HG03280 (cell line): ENCODE results near the gene SYNPO.

Experiments
- ATAC-seq: cut with Tn5 transposase; IDR thresholded peaks from one replicate; pipeline ENCODE4 v1.9.1; 2021; ENCODE audit warnings: mild to moderate bottlenecking, moderate library complexity; ENCODE audit not compliant: unreplicated experiment

SYNPO gene

DNA sequence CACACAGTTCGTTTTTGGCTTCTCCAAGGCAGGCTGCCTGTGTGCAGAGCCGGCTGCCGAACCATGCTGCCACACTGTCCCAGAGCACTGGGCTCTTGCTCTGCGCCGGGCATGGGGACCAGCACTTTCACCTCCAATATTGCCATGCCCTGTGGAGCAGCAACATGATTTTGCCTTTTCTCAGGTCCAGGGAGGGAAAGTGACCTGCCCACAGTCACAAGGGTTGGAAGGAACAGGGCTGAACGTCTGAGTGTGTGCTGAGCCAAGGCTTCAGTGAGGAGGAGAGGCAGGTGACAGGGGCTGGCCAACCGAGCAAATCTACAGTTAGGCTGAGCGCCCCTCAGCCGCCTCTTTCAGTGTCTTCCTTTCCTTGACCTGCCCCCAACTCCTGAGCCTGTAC, 34.0 kb upstream of the SYNPO start:
- ATAC-seq = no peak

DNA sequence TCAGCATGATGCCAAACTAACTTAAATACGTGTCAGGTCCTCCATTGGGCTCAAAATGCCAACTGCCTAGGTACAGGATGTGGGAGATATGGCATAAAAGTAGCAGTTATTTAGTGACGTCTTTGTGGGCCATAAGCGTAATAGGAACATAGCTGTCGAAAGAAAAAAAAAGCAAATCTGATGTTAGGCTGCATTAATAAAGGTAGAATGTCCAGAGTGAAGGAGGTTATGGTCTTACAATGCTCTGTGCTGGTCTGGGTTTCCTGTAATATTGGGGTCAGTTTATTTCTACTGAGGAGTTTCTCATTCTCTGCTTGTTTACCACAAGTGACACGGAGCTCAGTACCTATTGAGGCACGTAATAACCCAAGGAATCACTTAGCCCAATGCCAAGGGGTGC, 33.4 kb upstream of the SYNPO start:
- ATAC-seq = no peak

DNA sequence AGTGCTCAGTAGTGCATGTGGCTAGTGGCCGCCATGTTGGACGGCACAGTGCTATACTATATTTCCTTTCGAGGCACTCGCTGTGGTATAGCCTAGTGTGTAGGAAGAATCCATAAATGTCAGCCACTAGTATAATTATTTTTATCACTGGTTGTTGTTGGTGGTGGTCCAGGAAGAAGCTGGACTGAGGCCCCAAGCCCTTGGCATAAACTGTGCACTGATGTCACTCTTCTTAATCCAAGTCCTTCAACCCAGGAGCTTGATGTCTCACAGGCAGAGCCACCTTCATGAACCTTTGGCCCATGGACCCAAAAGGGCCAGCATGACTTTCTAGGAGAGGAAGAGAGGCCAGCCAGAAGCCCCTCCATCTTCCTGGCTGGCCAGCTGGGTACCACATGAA, 32.5 kb upstream of the SYNPO start:
- no peak for ATAC-seq

DNA sequence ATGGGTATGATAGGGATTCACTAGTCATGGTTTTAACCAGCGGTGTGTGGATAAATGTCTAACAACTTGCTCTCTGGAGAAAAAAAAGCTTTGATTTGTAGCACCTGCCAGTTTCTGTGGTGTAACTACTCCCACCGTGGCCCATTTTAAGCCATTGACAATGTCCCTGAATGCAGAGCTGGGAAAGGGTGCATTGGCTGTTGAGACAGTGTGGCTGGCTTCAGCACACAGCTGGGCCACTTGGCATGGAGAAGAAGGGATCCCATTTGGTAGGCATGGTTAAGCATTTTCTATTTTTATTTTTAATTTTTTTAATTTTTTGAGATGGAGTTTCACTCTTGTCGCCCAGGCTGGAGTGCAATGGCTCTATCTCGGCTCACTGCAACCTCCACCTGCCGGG, 31.5 kb upstream of the SYNPO start:
- ATAC-seq = no peak

DNA sequence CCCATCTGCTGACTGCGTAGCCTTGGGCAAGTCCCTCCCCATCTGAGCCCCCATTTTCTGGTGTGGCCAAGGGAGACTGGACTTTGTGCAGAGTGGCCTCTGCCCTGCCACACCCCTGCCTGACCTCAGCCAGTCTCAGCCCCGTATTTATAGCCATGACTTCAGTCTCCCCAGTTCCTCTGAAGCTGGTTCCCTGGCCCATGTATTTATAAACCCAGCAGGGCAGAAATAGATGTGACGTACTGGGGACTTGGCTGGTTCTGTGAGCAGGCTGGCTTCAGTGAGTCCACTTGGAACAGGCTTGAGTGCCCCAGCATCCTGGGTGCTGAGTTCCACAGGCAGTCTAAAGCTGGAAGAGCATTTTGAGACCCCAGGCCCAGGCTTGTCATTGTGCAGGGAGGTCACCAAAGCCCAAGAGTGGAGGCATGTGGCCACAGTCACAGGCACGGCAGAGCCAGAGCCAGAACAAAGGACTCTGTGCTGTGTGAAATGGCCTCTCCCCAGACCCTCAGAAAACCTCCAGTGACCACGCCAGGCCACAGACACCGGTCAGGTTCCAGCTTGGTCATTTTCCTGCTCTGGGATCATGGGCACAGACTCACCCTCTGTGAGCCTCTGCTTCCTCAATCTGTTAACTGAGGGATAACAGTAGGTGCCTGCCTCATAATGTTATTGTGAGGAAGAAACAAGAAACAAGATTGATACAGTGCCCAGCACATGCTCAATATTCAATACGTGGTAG, 30.4 kb upstream of the SYNPO start:
- ATAC-seq = no peak

DNA sequence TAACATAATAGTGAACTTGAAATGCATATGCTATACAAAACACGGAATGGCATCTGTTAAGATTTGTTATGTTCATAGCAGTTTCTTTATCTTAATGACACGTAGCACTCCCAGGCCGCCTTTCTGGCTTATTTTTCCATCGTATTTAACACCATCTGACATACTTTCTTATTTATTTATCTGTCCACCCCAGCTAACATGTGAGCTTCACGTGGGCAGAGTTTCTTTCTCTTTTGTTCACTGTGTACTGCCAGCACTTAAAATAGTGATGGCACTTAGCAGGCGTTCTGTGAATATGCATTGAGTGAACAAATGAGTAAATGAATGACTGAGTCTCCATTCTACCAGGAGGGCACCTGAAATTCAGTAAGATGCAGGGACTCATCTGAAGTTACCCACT, 29.4 kb upstream of the SYNPO start:
- no peak for ATAC-seq

DNA sequence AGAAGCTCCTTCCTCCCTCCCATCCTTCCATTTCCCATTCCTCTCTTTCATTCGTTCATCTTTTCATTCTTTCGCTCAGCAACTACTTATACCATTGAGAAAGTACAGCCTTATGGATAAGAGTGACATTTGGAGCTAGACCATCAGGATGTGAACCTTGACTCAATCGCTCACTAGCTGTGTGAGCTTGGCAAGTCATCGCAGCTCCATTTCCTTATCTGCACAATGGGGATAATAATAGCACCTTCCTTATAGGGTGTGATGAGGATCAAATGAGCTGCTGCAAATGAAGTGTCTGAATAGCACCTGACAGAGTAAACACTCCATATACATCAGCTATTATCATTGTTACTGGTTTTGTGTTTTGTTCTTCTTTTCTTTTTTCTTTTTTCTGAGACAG, 28.1 kb upstream of the SYNPO start:
- no peak for ATAC-seq

DNA sequence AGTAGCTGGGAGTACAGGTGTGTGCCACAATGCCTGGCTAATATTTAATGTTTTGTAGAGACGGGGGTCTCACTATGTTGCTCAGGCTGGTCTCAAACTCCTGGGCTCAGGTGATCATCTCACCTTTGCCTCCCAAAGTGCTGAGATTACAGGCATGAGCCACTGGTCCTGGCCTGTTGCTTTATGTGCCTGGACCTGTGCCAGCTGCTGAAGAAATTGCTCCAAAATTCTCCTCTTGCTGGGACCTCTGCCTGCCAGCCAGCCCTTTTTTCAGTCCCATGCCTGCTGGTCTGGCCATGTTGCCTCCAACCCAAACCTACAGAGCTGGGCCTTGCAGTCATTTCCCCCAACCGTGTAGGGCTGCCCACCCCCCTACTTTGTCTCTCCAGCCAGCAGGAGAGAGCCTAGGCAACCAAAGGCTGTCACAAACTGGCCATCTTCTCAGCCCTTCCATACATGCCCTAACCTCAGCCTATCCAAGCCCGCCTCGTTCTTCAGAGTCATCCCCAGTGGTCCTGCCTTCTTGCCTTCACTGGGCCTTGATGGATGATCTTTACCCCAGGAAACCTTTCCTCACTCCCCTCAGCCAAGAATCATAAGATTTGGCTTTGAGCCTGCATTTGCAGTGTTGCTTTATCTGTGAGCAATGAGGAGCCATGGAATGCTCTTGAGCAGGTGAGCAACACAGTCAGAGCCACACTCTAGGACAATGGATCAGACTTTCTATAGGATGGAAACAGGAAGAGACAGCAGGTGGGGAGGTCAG, 27.4 kb upstream of the SYNPO start:
- ATAC-seq = no peak

DNA sequence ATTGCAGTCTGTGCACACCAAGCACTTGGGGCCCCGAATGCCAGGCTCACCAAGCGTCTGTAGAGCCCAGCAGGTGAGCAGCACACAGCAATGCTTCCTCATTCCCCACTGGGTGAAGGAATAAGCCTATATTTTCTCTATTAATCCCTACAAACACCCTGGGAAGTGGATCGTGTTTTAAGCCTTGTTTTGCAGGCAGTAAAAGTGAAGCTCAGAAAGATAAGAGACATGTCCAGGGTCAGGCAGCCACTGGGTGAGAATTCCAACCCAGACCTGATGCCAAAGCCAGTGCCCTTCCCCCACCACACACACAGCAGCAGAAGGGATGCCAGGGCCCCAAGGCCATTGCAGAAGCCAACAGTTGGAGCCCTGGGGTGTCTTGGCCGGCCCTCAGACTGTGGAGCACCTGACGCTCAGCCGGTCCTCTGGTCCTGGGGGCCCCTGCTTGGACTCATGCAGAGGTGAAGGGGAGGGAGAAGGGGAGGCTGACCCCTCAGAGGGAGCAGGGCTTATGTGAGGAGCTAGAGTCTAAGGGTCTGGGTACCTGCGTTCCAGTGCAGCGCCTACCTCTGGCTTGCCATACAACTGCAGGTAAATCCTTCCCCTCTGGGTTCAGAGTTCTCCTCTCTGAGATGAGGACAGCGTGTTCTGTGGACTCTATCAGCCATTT, 26.3 kb upstream of the SYNPO start:
- no peak for ATAC-seq

DNA sequence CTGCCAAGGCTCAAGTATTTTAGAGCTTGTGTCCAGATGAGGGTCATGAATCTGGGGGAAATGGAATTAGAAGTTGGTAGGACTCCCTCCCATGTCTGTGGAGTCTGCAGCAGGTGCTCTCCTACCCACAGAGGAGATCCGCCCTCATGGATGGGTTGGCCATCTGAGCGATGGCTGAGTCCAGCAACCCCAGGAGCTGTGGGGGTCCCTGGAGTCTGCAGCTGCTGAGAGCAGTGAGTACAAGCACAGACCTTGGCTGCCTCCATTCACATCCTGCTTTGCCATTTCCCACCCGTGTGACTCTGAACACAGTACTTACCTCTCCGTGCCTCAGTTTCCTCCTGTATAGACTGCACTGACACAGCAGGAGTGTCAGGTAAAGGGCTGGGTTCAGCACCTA, 25.8 kb upstream of the SYNPO start:
- ATAC-seq = no peak

DNA sequence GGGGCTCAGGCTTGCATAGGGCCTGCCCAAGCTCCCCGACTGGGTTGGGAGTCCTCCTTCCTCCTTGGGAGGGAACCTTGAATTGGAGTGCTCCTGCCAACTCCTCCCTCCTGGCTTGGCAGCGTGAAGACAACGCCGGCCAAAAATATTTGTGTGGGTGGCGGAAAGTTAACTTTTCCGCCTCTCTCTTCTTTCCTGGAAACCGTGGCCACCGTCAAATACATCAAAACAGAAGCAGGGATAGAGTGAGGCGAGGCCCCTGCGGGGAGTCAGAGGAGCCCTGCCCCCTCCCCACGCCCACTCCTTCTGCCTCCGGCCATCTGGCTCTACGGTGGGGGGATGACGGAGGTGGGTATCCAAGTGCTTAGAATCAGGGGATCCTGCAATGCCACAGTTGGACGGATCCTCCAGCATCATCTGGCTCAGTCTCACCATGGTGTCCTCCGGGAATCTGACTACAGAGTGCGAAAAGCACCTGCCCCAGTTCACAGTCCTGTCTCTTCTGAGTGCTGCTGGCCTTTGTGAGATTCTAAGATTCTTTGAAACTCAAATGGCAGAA, 25.2 kb upstream of the SYNPO start:
- ATAC-seq = no peak

DNA sequence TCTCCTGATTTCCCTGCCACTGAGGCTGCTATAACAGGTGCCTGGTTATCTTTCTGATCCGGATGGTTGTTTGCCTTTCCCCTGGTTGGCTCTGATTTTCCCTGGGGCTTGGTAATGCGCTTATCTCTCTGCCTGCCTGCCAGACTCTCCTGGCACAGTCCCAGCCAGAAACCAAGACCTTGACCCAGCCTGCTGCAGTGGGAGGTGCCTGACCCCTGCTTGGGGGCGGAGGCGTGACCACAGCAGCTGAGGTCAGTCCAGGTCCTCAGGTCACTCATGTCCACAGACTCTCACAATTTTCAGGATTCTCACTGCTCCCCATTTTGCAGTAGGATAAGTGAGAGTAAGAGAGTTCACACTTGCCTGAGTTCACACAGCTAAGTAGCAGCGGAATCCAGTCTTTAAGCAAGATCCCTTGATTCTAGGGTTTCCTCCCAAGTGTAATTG, 24.4 kb upstream of the SYNPO start:
- ATAC-seq = no peak

DNA sequence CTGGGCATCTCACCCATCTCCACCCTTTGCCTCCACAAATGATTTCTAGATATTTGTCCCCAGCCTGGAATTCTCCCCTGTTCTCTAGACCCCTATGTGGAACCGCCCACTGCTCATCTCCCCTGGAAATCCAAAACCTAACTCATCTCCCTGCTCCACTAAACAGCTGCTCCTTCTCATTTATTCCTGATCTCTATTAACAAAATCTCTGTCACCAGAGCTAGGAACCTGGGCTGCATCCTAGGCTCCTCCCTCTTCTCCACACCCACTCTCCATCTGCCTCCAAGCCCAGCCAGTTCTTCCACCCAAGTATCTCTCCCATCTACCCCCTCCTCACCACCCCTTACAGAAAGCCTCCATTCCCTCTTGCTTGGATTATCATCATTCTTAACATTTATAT, 24.0 kb upstream of the SYNPO start:
- no peak for ATAC-seq

DNA sequence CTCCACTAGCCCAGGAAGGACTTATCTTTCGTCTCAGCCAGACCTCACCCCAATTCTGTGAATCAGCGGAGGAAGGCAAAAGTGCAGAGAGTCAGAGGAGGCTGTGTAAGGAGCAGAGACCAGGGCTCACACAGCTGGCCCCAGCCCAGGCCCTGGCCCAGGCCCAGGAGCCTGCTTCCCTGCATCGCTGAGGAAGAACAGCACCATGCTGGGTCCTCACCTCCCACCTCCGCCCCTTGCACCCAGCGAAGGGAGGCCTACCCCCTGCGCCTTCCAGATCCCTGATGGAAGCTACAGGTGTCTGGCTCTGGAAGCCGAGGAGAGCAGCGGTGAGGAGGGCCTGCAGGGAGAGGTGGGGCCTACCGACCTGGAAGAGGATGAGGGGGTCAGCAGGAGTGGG, 22.3 kb upstream of the SYNPO start:
- no peak for ATAC-seq

DNA sequence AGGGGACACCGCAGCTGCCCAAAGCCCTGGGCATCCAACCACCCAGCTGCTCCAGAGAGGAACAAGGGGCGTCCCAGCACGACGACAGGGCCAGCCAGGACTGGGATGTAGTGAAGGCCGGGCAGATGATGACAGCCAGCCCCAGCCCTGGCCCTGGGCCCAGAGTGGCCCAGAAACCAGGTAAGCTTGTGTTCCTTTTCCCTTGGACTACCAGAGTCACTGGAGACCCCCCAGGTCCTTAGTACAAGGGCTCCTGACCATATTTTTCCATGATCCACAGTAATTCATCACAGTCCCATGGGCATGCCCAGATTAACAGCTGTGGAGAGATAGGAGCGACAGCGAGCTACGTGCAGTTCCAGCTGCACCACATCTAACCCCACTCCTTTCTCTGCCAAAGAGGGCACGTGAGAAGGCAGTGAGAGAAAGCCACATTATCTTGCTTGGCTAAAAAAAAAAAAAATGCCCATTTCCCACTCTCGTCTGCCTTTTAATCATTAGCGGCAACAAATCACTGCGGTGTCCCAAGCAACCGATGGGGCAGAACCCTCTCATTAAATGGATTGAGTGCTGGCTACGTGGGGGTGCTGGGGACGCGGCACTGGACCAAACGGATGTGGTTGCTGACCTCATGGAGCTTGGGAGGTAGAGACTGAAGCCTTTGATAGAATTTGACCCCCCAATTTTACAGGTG, 21.7 kb upstream of the SYNPO start:
- no peak for ATAC-seq

DNA sequence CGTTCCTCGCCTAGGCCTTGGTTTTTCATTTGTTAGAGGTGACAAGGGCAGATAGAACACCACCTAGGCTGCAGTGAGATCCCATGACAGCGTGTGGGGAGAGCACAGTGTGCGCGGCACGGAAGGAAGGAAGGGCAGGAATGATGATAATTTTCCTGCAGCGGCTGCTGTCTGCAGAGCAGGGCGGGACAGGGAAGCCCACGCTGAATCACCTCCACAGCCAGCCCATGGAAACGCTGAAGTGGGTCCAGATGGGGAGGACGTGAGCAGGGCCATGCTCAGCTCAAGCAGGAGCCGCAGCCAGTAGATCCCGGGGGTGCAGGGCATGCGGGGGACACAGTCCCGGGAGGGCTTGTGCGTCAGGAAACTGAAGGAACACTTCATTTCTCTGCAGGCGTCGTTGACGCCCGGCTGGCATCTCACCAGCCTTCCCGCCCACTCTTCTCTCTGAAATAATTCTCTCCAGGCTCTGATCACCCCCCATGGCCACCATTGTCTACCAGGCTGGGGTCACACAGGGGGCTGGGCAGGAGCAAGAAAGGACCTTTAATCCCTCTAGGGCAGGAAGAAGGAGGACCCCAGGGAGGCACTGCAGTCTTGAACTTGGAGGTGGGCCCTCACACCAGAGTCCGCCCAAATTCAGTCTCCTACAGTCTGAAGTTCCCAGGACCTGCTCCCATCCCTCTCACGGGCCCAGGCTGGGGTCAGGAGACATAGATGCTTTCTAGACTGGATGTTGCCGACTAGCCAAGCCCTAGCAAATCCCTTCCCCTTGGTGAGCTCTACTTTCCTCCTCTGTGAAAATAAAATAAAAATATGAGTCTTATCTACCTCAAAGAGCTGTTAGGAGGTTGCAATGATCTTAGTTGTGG, 20.9 kb upstream of the SYNPO start:
- ATAC-seq = no peak

DNA sequence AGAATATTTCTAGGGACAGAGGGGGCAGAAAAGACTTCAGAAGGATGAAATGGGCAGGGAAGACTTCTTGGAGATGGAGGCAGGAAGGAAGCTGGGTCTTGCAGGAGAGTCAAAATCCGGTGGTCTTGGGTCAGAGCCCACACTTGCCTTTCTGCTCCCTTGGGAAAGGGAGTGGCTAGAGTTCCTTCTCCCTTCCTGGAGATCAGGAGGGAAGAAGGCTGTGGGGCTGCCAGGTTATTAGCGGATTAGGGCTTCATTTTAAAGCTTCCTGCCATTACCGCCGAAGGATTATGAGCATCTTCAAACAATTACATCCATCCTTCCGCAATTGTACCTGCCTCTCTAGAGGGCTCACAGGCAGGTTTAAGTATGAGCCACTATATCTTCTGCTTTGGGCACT, 19.2 kb upstream of the SYNPO start:
- ATAC-seq = no peak

DNA sequence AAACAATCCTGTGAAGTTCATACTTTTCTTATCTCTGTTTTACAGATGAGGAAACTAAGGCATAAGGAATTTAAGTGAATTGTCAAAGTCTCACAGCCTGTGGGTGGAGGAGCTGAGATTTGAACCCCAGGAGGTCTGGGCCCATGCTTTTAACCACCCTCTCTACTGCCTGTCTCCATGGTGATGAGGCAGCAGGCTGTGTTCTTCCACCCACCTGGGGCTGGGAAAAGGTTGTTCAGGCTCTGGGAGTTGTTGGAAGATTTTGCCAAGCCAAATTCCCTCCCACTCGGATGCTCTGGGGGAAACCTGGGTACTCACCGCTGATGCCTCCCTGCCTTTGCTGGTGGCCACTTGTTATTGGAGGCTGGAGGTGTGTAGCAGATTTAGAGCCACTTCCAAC, 18.3 kb upstream of the SYNPO start:
- ATAC-seq = no peak

DNA sequence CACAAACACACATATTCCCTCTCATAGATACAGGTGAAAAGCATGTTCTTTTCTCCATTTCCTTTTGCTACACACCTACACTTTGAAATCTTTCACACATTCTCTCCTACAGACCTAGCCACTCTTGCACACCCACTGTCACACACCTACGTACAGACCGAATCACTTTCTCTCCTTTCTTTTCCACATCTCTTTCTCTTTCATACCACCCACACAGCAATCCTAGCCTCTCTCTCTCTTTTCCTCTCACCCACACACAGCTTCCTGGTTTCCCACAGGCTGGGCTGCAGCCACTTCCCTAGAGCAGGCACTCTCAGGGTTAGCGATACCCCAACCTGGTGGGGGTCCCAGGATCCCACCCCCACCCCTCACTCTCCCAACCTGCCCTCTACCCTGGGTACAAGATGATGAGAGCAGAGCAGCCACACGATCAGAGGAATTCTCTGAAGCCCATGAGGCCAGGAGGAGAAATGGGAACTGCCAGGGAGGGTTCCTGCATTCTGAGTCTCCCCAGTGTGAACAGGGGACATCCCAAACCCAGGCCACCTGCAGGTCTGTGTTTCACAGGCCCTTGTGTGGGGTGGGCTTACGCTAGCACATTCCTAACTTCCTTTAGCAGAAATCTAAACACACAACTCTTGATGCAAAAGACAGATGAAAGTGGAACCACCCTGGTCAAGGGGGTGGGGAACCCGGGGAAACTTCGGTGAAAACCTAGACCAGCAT, 17.1 kb upstream of the SYNPO start:
- no peak for ATAC-seq

DNA sequence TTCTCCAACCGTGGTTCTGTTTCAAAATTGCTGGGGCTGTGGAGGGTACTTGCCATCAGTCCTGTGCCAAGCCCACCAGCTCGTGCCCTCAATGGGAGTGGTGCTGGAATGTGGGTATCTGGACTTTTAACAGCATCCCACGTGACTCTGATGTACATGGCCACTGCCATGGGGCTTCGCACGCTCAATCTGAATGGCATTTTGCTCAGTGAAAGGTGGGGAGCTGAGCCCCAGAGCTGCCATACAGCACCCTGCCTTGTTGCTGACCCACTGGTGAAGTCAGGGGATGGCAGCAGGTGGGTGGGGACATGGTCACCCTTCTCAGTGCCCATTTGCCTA, 16.6 kb upstream of the SYNPO start:
- ATAC-seq = no peak
